ENCODE measurements around the gene KIF3C.
"Not testable (repeated sequence)": the region's sequence is repeated elsewhere in the genome, so short reads cannot be mapped to it uniquely, and the experiment has no call there.

KIF3C gene

GRCh38 chr2:25999406-25999805, 17.1 kb upstream of the KIF3C start:
- DNase-seq (ENCODE audit: low read depth in 3 of 3) = not testable (repeated sequence)

- not testable (repeated sequence) for DNase-seq (ENCODE audit: low read depth in 3 of 3)
Measured at GRCh38 chr2:25998816-25999383, 16.6 kb upstream of the KIF3C start.

- DNase-seq (ENCODE audit: low read depth in 3 of 3) = no peak
Measured at GRCh38 chr2:25996844-25997243, 14.5 kb upstream of the KIF3C start.

- DNase-seq (ENCODE audit: low read depth in 3 of 3) = no peak
Measured at GRCh38 chr2:25994509-25994908, 12.2 kb upstream of the KIF3C start.

- DNase-seq (ENCODE audit: low read depth in 3 of 3) = no peak
Measured at GRCh38 chr2:25993049-25993448, 10.8 kb upstream of the KIF3C start.

GRCh38 chr2:25992556-25992955, 10.3 kb upstream of the KIF3C start:
- DNase-seq (ENCODE audit: low read depth in 3 of 3) = no peak

- no peak for DNase-seq (ENCODE audit: low read depth in 3 of 3)
Measured at GRCh38 chr2:25991965-25992364, 9.7 kb upstream of the KIF3C start.

GRCh38 chr2:25989154-25989553, 6.9 kb upstream of the KIF3C start:
- no peak for DNase-seq (ENCODE audit: low read depth in 3 of 3)

GRCh38 chr2:25988134-25988533, 5.8 kb upstream of the KIF3C start:
- DNase-seq (ENCODE audit: low read depth in 3 of 3) = no peak

GRCh38 chr2:25983735-25984134, 1.4 kb upstream of the KIF3C start:
- no peak for DNase-seq (ENCODE audit: low read depth in 3 of 3)

GRCh38 chr2:25982968-25983280, 627 bp upstream of the KIF3C start:
- DNase-seq (ENCODE audit: low read depth in 3 of 3) = no peak

GRCh38 chr2:25981596-25982272, 563 bp downstream of the KIF3C start:
- peak in 1 of 3 donors; percentile 17 for DNase-seq (ENCODE audit: low read depth in 3 of 3)

GRCh38 chr2:25980951-25981350, 1.3 kb downstream of the KIF3C start:
- no peak for DNase-seq (ENCODE audit: low read depth in 3 of 3)

GRCh38 chr2:25980076-25980887, 2.0 kb downstream of the KIF3C start:
- DNase-seq (ENCODE audit: low read depth in 3 of 3) = no peak

GRCh38 chr2:25979001-25979400, 3.3 kb downstream of the KIF3C start:
- no peak for DNase-seq (ENCODE audit: low read depth in 3 of 3)

- no peak for DNase-seq (ENCODE audit: low read depth in 3 of 3)
Measured at GRCh38 chr2:25977768-25978167, 4.5 kb downstream of the KIF3C start.

- DNase-seq (ENCODE audit: low read depth in 3 of 3) = no peak
Measured at GRCh38 chr2:25976983-25977741, 5.1 kb downstream of the KIF3C start.

GRCh38 chr2:25972049-25972823, 10.1 kb downstream of the KIF3C start:
- DNase-seq (ENCODE audit: low read depth in 3 of 3) = no peak

- no peak for DNase-seq (ENCODE audit: low read depth in 3 of 3)
Measured at GRCh38 chr2:25971596-25971995, 10.7 kb downstream of the KIF3C start.

GRCh38 chr2:25966531-25967270, 15.6 kb downstream of the KIF3C start:
- no peak for DNase-seq (ENCODE audit: low read depth in 3 of 3)

- no peak for DNase-seq (ENCODE audit: low read depth in 3 of 3)
Measured at GRCh38 chr2:25964891-25965290, 17.4 kb downstream of the KIF3C start.

Measured in stimulated activated CD4-positive, alpha-beta T cell treated with anti-CD3 and anti-CD28 coated beads, TNF-alpha, amount 100 ng/mL, for 48 hours (primary cell).